ENCODE measurements around the gene CILP2.

CILP2 gene

GRCh38 chr19:19492026-19492610, 45.9 kb upstream of the CILP2 start:
- POLR2A ChIA-PET, result interaction anchor here (0.7 kb wide), 1 partner anchor 125 kb away, joined by 5 read pairs; no protein-coding TSS in a partner anchor
- no peak overlapping the region for H3K27ac ChIP-seq (ENCODE audit: extremely low read depth, low read depth, low read length)
- H3K36me3 ChIP-seq (ENCODE audit: control insufficient read depth in 2 of 2, insufficient read depth in 1 of 2, low read length in 2 of 2), result peaks cover 0 to 58% of the 10 kb centered on the region in 2 experiments; a peak in 2 of 3 replicates
- TF ChIP-seq ZNF354C (tag by site-specific recombination; IDR thresholded peaks at IDR 0.05; ENCODE audit: borderline replicate concordance, low read depth) (no peak), ZNF549 (tag by site-specific recombination; IDR thresholded peaks at IDR 0.05) (no peak), SP7 (tag by site-specific recombination; IDR thresholded peaks at IDR 0.05) (no peak), WT1 (tag by site-specific recombination; IDR thresholded peaks at IDR 0.05) (no peak), SCRT2 (tag by site-specific recombination; IDR thresholded peaks at IDR 0.05) (no peak), MEIS1 (CRISPR knock-in tag; IDR thresholded peaks at IDR 0.05; ENCODE audit: borderline replicate concordance) (no peak), ZNF670 (tag by site-specific recombination; IDR thresholded peaks at IDR 0.05; ENCODE audit: low read depth) (no peak)
- no peaks in the 10 kb centered on the region for H3K9me3 ChIP-seq (ENCODE audit: control insufficient read depth, insufficient read depth, low read depth, low read length)
- H3K4me1 ChIP-seq (ENCODE audit: control insufficient read depth, insufficient read depth, low read length), result peaks cover 11% of the 10 kb centered on the region
- CTCF ChIA-PET, result interaction anchor here (0.8 to 2.7 kb wide), 4 partner anchors 123 to 126 kb away, joined by 4 to 49 read pairs (median 13); no protein-coding TSS in a partner anchor
- no peak overlapping the region for H3K4me3 ChIP-seq (ENCODE audit: low read depth, low read length)

- Histone ChIP-seq H3K36me3 (ENCODE audit: control insufficient read depth in 2 of 2, insufficient read depth in 1 of 2, low read length in 2 of 2) (peaks cover 0 to 76% of the 10 kb centered on the region in 2 experiments; a peak in 2 of 3 replicates), H3K4me3 (ENCODE audit: low read depth, low read length) (no peak overlapping the region), H3K4me1 (ENCODE audit: control insufficient read depth, insufficient read depth, low read length) (peaks cover 2% of the 10 kb centered on the region; the same call in 1 of the 2 replicates), H3K9me3 (ENCODE audit: control insufficient read depth, insufficient read depth, low read depth, low read length) (no peaks in the 10 kb centered on the region), H3K27ac (ENCODE audit: extremely low read depth, low read depth, low read length) (no peak overlapping the region)
- ChIA-PET POLR2A (no interaction called here), CTCF (interaction anchor here (0.6 to 1.1 kb wide), 2 partner anchors 440 to 532 kb away, joined by 3 read pairs; no protein-coding TSS in a partner anchor)
- TF ChIP-seq ZSCAN16 (tag by site-specific recombination; IDR thresholded peaks at IDR 0.05) (no peak), ZNF274 (IDR thresholded peaks at IDR 0.05; ENCODE audit: low read length) (no peak), ZNF274 (tag by site-specific recombination; IDR thresholded peaks at IDR 0.05; ENCODE audit: borderline replicate concordance) (no peak), ZNF544 (tag by site-specific recombination; IDR thresholded peaks at IDR 0.05) (no peak), ZNF112 (tag by site-specific recombination; IDR thresholded peaks at IDR 0.05) (no peak), ZXDB (tag by site-specific recombination; IDR thresholded peaks at IDR 0.05) (no peak), ZNF302 (tag by site-specific recombination; IDR thresholded peaks at IDR 0.05; ENCODE audit: low read depth) (no peak), ZSCAN30 (tag by site-specific recombination; IDR thresholded peaks at IDR 0.05) (no peak), EGR2 (tag by site-specific recombination; IDR thresholded peaks at IDR 0.05; ENCODE audit: low read depth) (no peak), ZNF133 (tag by site-specific recombination; IDR thresholded peaks at IDR 0.05) (no peak), ZFHX2 (tag by site-specific recombination; conservative IDR thresholded peaks at IDR 0.05) (no peak)
- TF ChIP-seq, protein P1, sequence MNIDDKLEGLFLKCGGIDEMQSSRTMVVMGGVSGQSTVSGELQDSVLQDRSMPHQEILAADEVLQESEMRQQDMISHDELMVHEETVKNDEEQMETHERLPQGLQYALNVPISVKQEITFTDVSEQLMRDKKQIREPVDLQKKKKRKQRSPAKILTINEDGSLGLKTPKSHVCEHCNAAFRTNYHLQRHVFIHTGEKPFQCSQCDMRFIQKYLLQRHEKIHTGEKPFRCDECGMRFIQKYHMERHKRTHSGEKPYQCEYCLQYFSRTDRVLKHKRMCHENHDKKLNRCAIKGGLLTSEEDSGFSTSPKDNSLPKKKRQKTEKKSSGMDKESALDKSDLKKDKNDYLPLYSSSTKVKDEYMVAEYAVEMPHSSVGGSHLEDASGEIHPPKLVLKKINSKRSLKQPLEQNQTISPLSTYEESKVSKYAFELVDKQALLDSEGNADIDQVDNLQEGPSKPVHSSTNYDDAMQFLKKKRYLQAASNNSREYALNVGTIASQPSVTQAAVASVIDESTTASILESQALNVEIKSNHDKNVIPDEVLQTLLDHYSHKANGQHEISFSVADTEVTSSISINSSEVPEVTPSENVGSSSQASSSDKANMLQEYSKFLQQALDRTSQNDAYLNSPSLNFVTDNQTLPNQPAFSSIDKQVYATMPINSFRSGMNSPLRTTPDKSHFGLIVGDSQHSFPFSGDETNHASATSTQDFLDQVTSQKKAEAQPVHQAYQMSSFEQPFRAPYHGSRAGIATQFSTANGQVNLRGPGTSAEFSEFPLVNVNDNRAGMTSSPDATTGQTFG (tag by site-specific recombination; IDR thresholded peaks at IDR 0.05; ENCODE audit: borderline replicate concordance), result no peak
These were observed 44.1 kb upstream of the CILP2 start for GRCh38 chr19:19493841-19494546.
